NCI-H748 treated with DMSO at 0.1 percent for 48 hours (cell line): Measurements from ENCODE around the gene MTURN.
"Not testable (repeated sequence)": the region's sequence is repeated elsewhere in the genome, so short reads cannot be mapped to it uniquely, and the experiment has no call there.

ENCODE experiments used
- DNase-seq: peaks from one replicate; lab custom pipeline; 2025; lab: John Stamatoyannopoulos, UW

Gene MTURN

GRCh38 chr7:30181211-30181610, 46.4 kb downstream of the MTURN start:
- no peak for DNase-seq

GRCh38 chr7:30181736-30182522, 47.1 kb downstream of the MTURN start:
- no peak for DNase-seq

GRCh38 chr7:30182814-30183213, 48.0 kb downstream of the MTURN start:
- no peak for DNase-seq

GRCh38 chr7:30183749-30184369, 49.1 kb downstream of the MTURN start:
- no peak for DNase-seq

- DNase-seq: no peak
Observed at GRCh38 chr7:30184791-30185487, 50.2 kb downstream of the MTURN start.

- no peak for DNase-seq
Observed at GRCh38 chr7:30185496-30185895, 50.7 kb downstream of the MTURN start.

- DNase-seq: no peak
Observed at GRCh38 chr7:30186725-30187124, 51.9 kb downstream of the MTURN start.

GRCh38 chr7:30187513-30187912, 52.7 kb downstream of the MTURN start:
- no peak for DNase-seq

- DNase-seq: not testable (repeated sequence)
Observed at GRCh38 chr7:30188381-30188780, 53.6 kb downstream of the MTURN start.

- no peak for DNase-seq
Observed at GRCh38 chr7:30188811-30189210, 54.0 kb downstream of the MTURN start.

GRCh38 chr7:30191809-30192208, 57.0 kb downstream of the MTURN start:
- DNase-seq: no peak

- DNase-seq: no peak
Observed at GRCh38 chr7:30193336-30193943, 58.7 kb downstream of the MTURN start.

GRCh38 chr7:30196408-30196807, 61.6 kb downstream of the MTURN start:
- no peak for DNase-seq

- DNase-seq: no peak
Observed at GRCh38 chr7:30197438-30197837, 62.7 kb downstream of the MTURN start.

- DNase-seq: no peak
Observed at GRCh38 chr7:30199271-30199670, 64.5 kb downstream of the MTURN start.

GRCh38 chr7:30200591-30200990, 65.8 kb downstream of the MTURN start:
- no peak for DNase-seq

GRCh38 chr7:30201161-30201666, 66.4 kb downstream of the MTURN start:
- no peak for DNase-seq

GRCh38 chr7:30201921-30202320, 67.1 kb downstream of the MTURN start:
- DNase-seq: no peak

- no peak for DNase-seq
Observed at GRCh38 chr7:30202671-30203070, 67.9 kb downstream of the MTURN start.

GRCh38 chr7:30206491-30206890, 71.7 kb downstream of the MTURN start:
- no peak for DNase-seq

- no peak for DNase-seq
Observed at GRCh38 chr7:30206942-30207341, 72.2 kb downstream of the MTURN start.

GRCh38 chr7:30207376-30207775, 72.6 kb downstream of the MTURN start:
- DNase-seq: no peak
